Heart right ventricle (tissue), 16 donors: ENCODE results near the gene DTNB. TPM values are rescaled to one million over a fixed set of nuclear protein-coding genes. Genes with fewer than 3 reads are reported as not detected.
"Not testable (repeated sequence)": the region's sequence is repeated elsewhere in the genome, so short reads cannot be mapped to it uniquely, and the experiment has no call there.

ENCODE experiments used
- ATAC-seq, 8 donors: fragments of 200-7000 bp; cut with Tn5 transposase; one replicate each; pipeline ENCODE4 v1.9.1; 2020; ENCODE audit warnings: mild to moderate bottlenecking in 8 of 8, moderate library complexity in 8 of 8, moderate number of reproducible peaks in 1 of 8
- DNase-seq, 2 donors: peaks; one replicate each; pipeline ENCODE4 v3.0.0-alpha.2; 2020
- H3K27ac ChIP-seq, 10 donors: fragments of 200-600 bp; sonication (generic) in 2 of 10; one replicate each; pipeline versions ENCODE4 v1.5.0 to v1.8.0; 2020 to 2022; ENCODE audit warnings: mild to moderate bottlenecking in 3 of 10
- H3K27me3 ChIP-seq, 7 donors: fragments of 200-600 bp; one replicate each; pipeline ENCODE4 v1.8.0; 2021 to 2022; ENCODE audit warnings: mild to moderate bottlenecking in 2 of 7
- H3K36me3 ChIP-seq, 9 donors: fragments of 200-600 bp; sonication (generic) in 1 of 9; one replicate each; pipeline versions ENCODE4 v1.5.0 to v1.8.0; 2020 to 2022; ENCODE audit warnings: mild to moderate bottlenecking in 2 of 9
- H3K4me1 ChIP-seq, 9 donors: fragments of 200-600 bp; sonication (generic) in 1 of 9; one replicate each; pipeline versions ENCODE4 v1.5.0 to v1.8.0; 2020 to 2022; ENCODE audit warnings: mild to moderate bottlenecking in 4 of 9
- H3K4me3 ChIP-seq, 10 donors: fragments of 200-600 bp; sonication (generic) in 2 of 10; one replicate each; pipeline versions ENCODE4 v1.5.0 to v1.8.0; 2020 to 2022; ENCODE audit warnings: mild to moderate bottlenecking in 7 of 10, moderate library complexity in 2 of 10
- H3K9me3 ChIP-seq, 11 donors: fragments of 200-600 bp in 10 of 11; sonication (generic) in 2 of 11; one replicate each; pipeline versions ENCODE4 v1.5.0 to v1.8.0; 2013 to 2022; ENCODE audit warnings: mild to moderate bottlenecking in 2 of 11, control low read depth in 1 of 11, moderate library complexity in 1 of 11
- WGBS, 2 donors: extraction: QIAGEN DNeasy Blood & Tissue Kit; methylation state at CpG; one replicate each; pipeline ENCODE4 v1.1.7; 2013; ENCODE audit warnings: inconsistent platforms in 1 of 2; 5-methylcytosine and 5-hydroxymethylcytosine counted together
- intact Hi-C, 10 donors: fragments of 100-400 bp; cut with DNase I; formaldehyde crosslinking; loops; one replicate each; pipeline versions ENCODE4 v1.11.1 to v1.14.2; 2022
- polyA plus RNA-seq, 2 donors: library from polyadenylated mRNA; stranded (reverse); fragments of 200-250 nt; gene quantifications; one replicate each; pipeline ENCODE4 v1.2.3, GENCODE V29; 2013
- total RNA-seq, 10 donors: library from RNA; stranded (reverse); fragmentation: NEBNext Ultra II Directional in 3 of 10; extraction: Animal tissue kit (Norgen Biotek cat#: 25700) in 3 of 10; gene quantifications; one replicate each; pipeline versions ENCODE4 v1.2.1 to v1.2.4, GENCODE V29; 2021 to 2023
- TF ChIP-seq, protein P1 (sequence below), 9 donors: fragments of 200-600 bp; sonication (generic) in 2 of 9; IDR thresholded peaks; one replicate each; pipeline versions ENCODE4 v1.5.0 to v1.8.0; 2021 to 2022; ENCODE audit warnings: antibody characterized with exemption in 9 of 9, mild to moderate bottlenecking in 5 of 9, moderate library complexity in 1 of 9
- donor health status: Arrhythmogenic right ventricular cardiomyopathy.
- donor health status: ischemic (EF 13 %, LVEDD 7.1; RV severe dilation, severe dysfunction).
- donor health status: healthy with polysubstance abuse.
- donor health status: DM: no; HTN: yes; CAD: no.
- donor health status: DM: no; HTN: no; CAD: no.
- donor health status: ischemic (EF 25% LVEDD 6.9; RV normal size, moderate dysfunction).
- donor health status: ischemic (EF 25% LVEDD 5.7; RV mildly dilated, moderate dysfunction).
- donor health status: healthy.
- donor health status: DM: yes; HTN: yes; CAD: no.
- donor health status: Ischemic cardiomyopathy.
- donor health status: ischemic (EF 35%, LVEDD 5.7; RV mildly dilated, moderate dysfunction).
- donor health status: nonischemic (EF 11% LVEDD 7.7; RV severe dilation, severe dysfunction).
- donor health status: DM: yes; HTN: yes; CAD: no.
- donor health status: PGD.
- donor health status: ischemic (EF 29% LVEDD 5.4; RV normal size, mild dysfunction).
- donor health status: nonischemic (EF 23%, LVEDD 6.1; RV moderate dilation, normal function).

DTNB gene
- total and polyA plus RNA-seq, 12 donors = 2.8 to 11.3 (median 7.8) TPM

DNA sequence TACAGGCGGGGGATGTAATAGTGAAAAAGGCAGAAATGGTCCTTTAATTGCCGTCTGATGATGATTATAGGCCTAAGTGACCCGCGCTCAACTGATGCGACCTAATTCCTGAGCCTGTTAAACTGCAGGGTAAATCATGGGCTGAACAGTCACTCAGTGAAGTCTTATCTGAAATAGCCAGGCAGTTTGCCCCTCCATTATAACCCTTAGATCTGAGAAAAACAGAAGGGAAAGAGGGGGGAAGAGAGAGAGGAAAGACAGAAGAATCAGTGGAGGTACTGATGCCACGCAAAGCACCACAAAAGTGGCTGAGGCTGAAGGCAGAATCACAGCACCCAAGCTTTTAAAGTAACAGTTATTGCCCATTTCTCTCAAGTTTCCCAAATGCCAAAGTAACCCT lies 258.6 kb downstream of the DTNB start:
- DNase-seq (no peak), ATAC-seq (no peak)
- H3K9me3 ChIP-seq = no peaks in the 10 kb centered on the region
- intact Hi-C loops = no loop called here
- H3K4me3 ChIP-seq = no peak overlapping the region
- H3K36me3 ChIP-seq = peaks cover 0 to 20% (median 0%) of the 10 kb centered on the region in 9 donors
- TF ChIP-seq, protein P1, sequence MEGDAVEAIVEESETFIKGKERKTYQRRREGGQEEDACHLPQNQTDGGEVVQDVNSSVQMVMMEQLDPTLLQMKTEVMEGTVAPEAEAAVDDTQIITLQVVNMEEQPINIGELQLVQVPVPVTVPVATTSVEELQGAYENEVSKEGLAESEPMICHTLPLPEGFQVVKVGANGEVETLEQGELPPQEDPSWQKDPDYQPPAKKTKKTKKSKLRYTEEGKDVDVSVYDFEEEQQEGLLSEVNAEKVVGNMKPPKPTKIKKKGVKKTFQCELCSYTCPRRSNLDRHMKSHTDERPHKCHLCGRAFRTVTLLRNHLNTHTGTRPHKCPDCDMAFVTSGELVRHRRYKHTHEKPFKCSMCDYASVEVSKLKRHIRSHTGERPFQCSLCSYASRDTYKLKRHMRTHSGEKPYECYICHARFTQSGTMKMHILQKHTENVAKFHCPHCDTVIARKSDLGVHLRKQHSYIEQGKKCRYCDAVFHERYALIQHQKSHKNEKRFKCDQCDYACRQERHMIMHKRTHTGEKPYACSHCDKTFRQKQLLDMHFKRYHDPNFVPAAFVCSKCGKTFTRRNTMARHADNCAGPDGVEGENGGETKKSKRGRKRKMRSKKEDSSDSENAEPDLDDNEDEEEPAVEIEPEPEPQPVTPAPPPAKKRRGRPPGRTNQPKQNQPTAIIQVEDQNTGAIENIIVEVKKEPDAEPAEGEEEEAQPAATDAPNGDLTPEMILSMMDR (IDR thresholded peaks at IDR 0.05) = no peak
- no peak overlapping the region for H3K27ac ChIP-seq
- peaks cover 0 to 23% (median 0%) of the 10 kb centered on the region in 9 donors for H3K4me1 ChIP-seq
- H3K27me3 ChIP-seq = no peaks in the 10 kb centered on the region
- 98% methylated on average over 6 of the region's 6 CpGs for WGBS, 2 donors

DNA sequence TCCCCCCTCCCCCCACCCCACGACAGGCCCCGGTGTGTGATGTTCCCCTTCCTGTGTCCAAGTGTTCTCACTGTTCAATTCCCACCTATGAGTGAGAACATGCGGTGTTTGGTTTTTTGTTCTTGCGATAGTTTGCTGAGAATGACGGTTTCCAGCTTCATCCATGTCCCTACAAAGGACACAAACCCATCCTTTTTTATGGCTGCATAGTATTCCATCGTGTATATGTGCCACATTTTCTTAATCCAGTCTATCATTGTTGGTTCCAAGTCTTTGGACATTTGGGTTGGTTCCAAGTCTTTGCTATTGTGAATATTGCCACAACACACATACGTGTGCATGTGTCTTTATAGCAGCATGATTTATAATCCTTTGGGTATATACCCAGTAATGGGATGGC lies 260.0 kb downstream of the DTNB start:
- intact Hi-C loops, DNase-seq, H3K27ac ChIP-seq, H3K9me3 ChIP-seq, H3K4me3 ChIP-seq, H3K27me3 ChIP-seq, ATAC-seq: not testable (repeated sequence)
- Histone ChIP-seq H3K36me3 (peaks cover 0 to 11% (median 0%) of the 10 kb centered on the region in 9 donors), H3K4me1 (peaks cover 0 to 24% (median 0%) of the 10 kb centered on the region in 9 donors)
- WGBS, 2 donors = 93 to 95% methylated on average over 7 of the region's 7 CpGs

DNA sequence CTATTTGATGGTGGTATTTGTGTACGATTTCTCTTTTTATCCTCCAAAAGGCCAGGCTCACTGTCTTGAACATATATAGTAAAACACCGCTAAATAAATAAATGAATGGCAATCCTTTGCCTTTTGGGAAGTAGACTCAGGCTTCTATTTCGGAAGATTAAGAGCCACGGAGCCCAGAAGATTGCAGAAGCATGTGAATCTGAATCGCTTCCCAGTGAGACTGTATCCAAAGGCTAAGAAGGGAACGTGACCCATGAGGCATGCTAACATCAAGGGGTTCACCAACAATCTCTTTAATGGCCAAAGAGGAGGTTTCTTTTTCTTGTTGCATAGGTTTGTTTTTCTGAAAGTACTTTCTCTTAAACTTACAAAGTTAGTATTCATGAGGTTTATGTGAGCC lies 261.6 kb downstream of the DTNB start:
- intact Hi-C loops = no loop called here
- no peak for ATAC-seq
- Histone ChIP-seq H3K36me3 (no peaks in the 10 kb centered on the region), H3K4me1 (peaks cover 0 to 24% (median 0%) of the 10 kb centered on the region in 9 donors), H3K27ac (peak overlapping the region in 1 of 10 donors; percentile 17), H3K4me3 (no peak overlapping the region), H3K9me3 (no peaks in the 10 kb centered on the region), H3K27me3 (no peaks in the 10 kb centered on the region)
- DNase-seq = no peak
- TF ChIP-seq, protein P1 (IDR thresholded peaks at IDR 0.05) = no peak
- WGBS, 2 donors = 68 to 71% methylated on average over 6 of the region's 6 CpGs

DNA sequence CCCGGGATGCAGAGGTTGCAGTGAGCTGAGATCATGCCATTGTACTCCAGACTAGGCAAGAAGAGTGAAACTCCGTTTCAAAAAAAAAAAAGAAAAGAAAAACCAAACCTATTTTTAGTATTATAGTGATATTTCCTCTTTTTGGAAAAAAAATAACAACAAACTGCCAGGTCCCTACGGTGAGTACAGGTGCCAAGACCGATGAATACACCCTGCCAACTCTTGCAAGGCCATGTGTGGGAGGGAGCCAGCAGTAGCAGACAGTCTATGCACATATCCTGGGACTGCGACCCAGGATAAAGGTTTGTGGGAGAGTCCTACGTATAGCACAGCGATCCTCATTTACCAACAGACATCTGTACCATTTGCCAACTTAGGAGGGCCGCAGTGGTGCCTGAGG lies 262.1 kb downstream of the DTNB start:
- no peak for ATAC-seq

DNA sequence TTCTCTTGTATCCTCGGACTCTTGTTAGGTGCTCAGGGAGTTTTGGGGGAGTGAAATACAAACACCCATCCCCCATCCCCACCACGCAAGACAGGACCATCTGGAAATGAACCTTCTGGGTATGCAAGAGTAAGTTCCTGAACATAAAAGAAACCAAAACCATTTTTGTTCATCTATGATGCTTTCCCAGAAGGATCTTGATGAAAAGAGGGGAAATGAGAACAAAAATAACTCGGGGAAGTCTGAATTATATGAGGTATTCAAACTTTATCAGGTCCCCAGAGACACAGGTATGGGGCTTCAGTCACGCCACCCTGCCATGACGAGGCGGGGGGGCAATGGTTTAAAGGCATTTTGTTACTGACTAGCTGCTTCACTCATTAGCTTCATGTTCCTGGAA lies 263.0 kb downstream of the DTNB start:
- no peaks in the 10 kb centered on the region for H3K36me3 ChIP-seq
- DNase-seq (no peak), ATAC-seq (no peak)
- no peaks in the 10 kb centered on the region for H3K27me3 ChIP-seq
- H3K9me3 ChIP-seq = no peaks in the 10 kb centered on the region
- H3K4me3 ChIP-seq = no peak overlapping the region
- TF ChIP-seq, protein P1 (IDR thresholded peaks at IDR 0.05) = no peak
- WGBS, 2 donors = 66 to 71% methylated on average over 6 of the region's 6 CpGs
- intact Hi-C loops = no loop called here
- no peak overlapping the region for H3K27ac ChIP-seq
- peaks cover 0 to 24% (median 0%) of the 10 kb centered on the region in 9 donors for H3K4me1 ChIP-seq

More for the DNA sequence above, 262.1 kb downstream of the DTNB start:
- intact Hi-C loops = no loop called here
- H3K4me1 ChIP-seq = peaks cover 0 to 24% (median 0%) of the 10 kb centered on the region in 9 donors
- DNase-seq = no peak
- H3K36me3 ChIP-seq = no peaks in the 10 kb centered on the region
- H3K4me3 ChIP-seq = no peak overlapping the region
- 72 to 77% methylated on average over 8 of the region's 8 CpGs for WGBS, 2 donors
- TF ChIP-seq, protein P1 (IDR thresholded peaks at IDR 0.05) = no peak
- no peaks in the 10 kb centered on the region for H3K27me3 ChIP-seq
- no peaks in the 10 kb centered on the region for H3K9me3 ChIP-seq
- peak overlapping the region in 1 of 10 donors; percentile 17 for H3K27ac ChIP-seq
